ENCODE measurements around the gene PDS5B.

GRCh38 chr13:32629313-32629712, 43.1 kb downstream of the PDS5B start:
- no peak for TF ChIP-seq CTCF (IDR thresholded peaks at IDR 0.05)
- no peak for TF ChIP-seq CREB1 (CRISPR knock-in tag; IDR thresholded peaks at IDR 0.05)
- TF ChIP-seq E2F1 (CRISPR knock-in tag; IDR thresholded peaks at IDR 0.05), result no peak
- TF ChIP-seq E2F4 (CRISPR knock-in tag; IDR thresholded peaks at IDR 0.05; ENCODE audit: borderline replicate concordance, low read depth), result no peak
- no peak for TF ChIP-seq SMAD3 (CRISPR knock-in tag; IDR thresholded peaks at IDR 0.05; ENCODE audit: borderline replicate concordance)
- TF ChIP-seq JUN (CRISPR knock-in tag; IDR thresholded peaks at IDR 0.05), result no peak
- TF ChIP-seq USF1 (CRISPR knock-in tag; IDR thresholded peaks at IDR 0.05), result no peak
- TF ChIP-seq PRDM15 (CRISPR knock-in tag; IDR thresholded peaks at IDR 0.05), result no peak
- no peak for TF ChIP-seq OVOL2 (CRISPR knock-in tag; IDR thresholded peaks at IDR 0.05; ENCODE audit: borderline replicate concordance)
- TF ChIP-seq RELA (CRISPR knock-in tag; IDR thresholded peaks at IDR 0.05; ENCODE audit: borderline replicate concordance), result no peak
- TF ChIP-seq ATF2 (CRISPR knock-in tag; IDR thresholded peaks at IDR 0.05; ENCODE audit: borderline replicate concordance, low read depth), result no peak
